Stimulated activated CD4-positive, alpha-beta T cell treated with anti-CD3 and anti-CD28 coated beads, TNF-alpha, amount 100 ng/mL, for 48 hours (primary cell): ENCODE data around the gene SLC38A11.

Experiments used
- DNase-seq, 3 donors: peaks; one replicate each; pipeline ENCODE4 v3.0.0-alpha.2; 2020; ENCODE audit warnings: low read depth in 3 of 3

The SLC38A11 gene

DNA sequence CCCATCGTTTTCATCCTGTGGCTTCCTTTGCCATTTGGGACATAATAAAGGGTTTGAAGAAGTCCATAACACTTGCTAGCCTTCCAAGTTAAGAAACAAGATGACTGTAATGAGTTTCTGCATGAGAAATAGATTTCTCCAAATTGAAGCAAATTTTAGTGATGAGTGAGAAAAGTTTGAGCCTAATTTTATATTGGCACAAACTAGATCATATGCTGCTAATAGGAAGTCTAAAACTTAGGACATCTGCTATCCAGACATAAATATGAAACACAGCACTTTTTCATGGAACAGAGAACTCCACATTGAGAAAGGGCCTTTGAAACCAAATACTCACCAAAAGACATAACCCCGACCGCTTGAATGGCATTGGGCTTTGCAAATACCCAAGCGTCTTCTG is 39.8 kb downstream of the SLC38A11 start:
- DNase-seq, result no peak

DNA sequence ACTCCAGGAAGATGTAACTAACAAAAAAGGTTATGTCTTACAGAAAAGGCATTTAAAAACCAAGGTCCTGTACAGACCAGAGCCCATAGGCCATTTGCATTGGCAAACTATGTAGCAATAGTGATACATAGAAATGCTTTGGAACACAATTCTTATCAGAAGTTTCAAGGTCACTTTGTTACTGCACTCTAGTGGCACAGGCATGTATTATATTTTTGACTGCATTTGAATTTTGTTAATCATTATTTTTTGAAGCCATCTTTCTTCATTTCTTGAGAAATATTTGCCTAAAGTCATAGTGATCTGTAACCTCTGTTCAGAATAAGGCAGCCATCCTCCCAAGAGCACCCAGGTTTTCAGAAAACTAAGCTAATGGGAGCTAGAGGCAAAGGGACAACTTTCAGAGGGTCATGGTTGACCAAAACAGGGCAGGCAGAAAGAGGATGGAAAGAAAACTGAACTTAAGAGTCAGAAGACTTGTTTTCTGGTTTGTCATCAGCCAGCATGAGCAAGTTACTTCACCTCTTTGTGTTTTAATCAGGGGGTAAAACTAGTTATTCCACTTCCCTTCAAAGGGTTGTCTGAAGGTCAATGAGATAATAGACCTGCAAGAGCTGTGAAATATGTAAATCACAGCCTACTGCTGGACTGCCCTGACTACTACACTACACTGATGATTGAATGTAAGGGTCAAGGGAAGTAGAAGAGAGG is 41.5 kb downstream of the SLC38A11 start:
- no peak for DNase-seq

DNA sequence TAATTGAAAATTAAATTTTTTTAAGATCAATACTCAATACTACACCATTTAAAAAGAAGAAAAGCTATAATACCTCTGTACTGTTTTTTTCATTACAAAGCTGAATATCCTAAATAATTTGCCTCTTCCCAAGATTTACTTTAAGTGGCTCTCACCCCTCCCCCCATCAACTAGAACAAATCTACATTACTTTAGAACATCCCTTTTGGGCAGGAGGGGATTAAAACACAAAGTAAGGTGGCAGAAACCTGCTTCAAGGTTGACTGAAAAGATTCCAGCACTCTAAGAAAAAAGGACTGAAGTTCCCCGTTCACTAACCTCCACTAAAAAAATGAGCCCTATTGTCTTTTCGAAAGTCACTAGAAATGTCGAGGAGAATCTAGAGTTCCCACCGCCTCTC is 42.3 kb downstream of the SLC38A11 start:
- no peak for DNase-seq

DNA sequence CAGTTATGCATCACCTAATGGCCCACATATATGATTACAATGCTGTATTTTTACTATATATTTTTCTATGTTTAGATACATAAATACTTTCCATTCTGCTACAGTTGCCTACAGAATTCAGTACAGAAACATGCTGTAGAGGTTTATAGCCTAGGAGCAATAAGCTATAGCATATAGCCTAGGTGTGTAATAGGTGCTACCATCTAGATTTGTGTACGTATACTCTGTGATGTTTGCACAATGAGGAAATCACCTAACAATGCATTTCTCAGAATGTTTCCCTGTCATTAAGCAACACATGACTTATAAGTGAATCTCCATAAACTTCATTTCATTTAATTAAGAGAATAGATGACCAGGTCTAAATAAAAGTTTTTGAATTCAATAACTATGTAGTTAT is 43.5 kb downstream of the SLC38A11 start:
- no peak for DNase-seq

DNA sequence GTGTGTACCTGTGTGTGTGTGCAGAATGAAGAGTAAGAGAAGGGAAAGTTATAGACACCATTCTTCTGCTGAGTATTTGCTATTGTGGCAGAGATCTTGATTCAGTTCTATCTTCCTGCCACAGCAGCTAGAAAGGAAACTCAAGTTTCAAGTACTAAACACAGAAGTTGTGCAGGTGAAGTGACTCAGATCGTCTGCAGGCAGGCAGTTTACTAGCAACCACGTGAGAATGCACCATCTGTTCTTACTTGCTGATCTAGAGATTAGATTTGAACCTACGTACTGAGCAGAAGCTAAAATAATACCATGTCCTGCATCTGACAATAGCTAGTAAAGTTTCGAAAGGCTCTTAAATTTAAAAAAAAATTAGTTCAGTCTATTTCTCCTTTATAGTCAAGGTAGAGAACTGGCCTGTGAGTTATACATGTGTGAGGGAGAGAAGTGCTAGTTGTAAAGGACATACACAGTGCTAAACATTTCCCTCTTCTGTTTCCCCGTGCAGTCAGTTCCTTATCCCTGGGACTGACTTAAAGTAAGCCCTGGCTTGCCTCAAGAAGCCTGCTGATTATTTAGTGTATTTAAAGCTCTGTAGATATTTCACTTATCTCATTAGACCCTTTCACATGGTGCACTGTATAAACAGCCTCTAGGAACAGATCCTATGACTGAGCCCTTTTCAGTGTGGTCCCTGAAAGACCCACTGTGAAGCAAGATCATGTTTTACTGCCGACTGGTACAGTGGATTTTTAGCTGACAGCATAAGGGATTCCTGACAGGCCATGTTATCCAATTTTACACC is 45.0 kb downstream of the SLC38A11 start:
- no peak for DNase-seq

DNA sequence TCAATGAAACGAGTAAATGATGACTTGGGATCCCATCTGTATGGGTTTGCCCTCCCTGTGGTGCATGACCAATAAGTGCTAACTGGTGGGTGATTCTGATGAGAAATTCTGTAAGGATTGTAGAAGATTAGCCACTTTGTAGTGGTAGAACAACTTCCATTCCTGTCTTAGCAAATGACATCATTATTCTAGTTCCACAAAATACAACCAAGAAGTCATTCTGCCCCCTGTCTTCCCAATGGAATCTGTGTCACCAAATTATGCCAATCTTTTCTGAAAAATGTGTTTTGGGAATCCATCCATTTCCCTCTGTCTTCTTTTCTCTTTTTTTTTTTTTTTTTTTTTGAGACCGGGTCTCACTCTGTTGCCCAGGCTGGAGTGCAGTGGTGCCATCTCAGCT is 48.4 kb downstream of the SLC38A11 start:
- DNase-seq, result no peak

DNA sequence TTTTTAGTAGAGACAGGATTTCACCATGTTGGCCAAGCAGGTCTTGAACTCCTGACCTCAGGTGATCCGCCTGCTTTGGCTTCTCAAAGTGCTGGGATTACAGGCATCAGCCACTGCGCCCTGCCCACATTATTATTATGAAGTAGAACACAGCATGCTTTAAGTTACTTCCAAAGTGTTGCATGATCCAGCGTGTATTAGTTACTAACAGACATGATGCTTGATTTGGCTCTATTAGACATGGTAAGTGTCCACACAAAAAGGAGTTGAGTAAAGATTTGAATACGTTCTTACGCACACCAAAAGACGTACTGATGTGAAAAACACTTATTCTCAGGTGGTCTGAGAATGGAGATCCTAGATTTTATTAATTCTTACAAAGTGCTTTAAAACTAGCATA is 50.0 kb downstream of the SLC38A11 start:
- no peak for DNase-seq

DNA sequence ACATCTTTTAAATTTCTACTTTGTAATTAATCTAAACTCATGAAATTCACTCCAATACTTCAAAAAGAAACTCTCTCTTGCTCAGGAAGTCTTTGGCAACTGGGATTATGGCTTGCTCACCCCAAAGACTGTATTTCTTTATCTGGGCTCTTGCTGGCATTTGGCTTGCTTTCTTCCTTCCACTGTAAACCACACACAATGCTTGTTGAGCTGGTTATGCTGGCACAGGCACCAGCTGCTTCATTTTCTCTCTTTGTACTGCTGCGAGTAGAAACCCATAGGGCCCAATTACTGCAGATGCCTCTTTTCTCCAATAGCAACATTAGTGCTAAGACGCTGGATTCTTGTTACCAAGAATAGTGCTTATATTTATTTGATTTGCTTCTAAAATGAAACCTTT is 51.4 kb downstream of the SLC38A11 start:
- DNase-seq, result no peak

DNA sequence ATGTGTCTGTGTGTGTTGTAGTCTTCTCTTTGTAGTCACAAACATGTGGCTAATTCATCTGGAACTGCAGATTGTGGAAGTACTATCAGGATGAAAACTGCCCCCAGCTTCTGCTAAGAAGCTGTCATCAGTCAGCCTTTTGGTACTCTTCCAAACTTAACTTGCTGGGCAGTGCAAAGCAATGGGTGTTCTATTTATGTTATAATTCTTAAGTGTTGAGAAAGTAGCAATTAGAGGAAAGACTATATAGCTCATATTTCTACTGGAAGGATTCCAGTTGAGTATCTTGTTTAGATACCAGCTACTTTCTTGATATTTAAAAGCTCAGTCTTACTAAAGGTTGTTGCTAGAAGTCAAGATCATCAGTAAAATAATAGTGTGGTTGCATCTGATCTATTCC is 52.1 kb downstream of the SLC38A11 start:
- no peak for DNase-seq

DNA sequence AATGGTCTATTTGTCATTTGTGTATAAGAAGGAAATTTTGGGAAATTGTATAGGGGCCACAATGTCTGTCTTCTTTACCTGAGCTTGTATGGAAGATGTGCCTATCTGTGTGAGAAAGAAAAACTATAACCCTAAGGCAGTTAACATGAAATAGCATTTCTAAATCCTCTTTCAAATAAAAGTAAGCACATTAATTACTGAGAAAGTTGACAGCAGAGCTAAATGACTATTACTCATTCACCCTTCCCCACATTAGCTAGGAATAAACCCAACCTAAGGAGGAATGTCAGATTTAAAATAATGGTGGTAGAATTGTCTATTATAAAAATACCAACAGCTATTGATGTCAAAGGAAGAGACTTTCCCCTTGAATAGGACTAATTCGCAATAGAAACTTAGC is 56.2 kb downstream of the SLC38A11 start:
- no peak for DNase-seq

DNA sequence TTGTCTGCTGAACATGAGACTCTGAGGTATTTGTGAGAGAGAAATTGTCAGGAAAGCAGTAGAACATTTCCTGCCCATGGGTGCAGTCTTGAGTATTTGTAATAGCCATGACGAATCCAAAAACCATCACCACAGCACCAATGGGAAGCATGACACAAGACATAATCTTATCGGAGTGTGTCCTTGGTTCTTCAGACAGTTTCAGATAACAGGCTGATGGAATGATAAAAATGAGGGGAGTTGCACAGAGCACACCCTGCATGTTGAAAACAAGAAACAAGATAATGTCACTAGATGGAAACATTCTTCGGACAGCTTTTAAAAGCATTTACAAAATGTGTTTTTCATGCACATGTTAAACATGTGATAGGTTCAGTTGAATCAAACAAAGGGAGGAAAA is 56.9 kb downstream of the SLC38A11 start:
- DNase-seq, result no peak

DNA sequence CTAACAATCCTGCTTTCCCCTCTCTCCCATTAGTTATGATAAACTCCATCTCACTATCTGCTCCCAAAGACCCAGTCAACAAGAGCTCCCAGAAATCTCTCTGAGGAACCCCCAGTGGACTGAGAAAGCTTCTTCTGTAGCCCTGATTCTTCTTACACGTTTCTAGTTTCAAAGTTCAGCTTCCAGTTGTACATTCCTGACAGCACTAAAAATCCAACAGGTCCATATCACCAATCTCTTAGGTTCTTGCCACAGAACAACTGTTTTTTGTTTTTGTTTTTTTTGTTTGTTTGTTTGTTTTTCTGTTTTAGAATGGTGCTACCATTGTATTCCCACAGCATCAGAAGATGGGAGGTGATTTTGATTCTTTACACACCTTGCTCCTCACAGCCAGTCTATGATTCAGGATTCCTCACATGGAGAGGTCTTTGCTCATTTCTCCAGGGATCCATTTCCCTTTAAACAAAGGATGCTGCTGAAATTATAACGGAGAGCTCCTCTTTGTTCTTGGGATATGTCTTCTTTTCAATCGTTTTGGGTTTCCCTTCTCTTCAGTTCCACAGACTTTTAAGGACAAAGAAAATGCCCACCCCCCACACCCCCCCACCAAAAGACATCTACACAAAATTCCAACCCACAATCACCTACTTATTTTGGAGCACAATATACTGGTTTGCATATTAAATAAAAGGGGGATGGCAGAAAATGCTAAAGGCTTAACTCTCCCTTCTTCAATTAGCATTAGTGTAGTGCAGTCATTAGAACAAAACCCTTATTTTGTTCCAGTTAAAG is 57.7 kb downstream of the SLC38A11 start:
- no peak for DNase-seq

DNA sequence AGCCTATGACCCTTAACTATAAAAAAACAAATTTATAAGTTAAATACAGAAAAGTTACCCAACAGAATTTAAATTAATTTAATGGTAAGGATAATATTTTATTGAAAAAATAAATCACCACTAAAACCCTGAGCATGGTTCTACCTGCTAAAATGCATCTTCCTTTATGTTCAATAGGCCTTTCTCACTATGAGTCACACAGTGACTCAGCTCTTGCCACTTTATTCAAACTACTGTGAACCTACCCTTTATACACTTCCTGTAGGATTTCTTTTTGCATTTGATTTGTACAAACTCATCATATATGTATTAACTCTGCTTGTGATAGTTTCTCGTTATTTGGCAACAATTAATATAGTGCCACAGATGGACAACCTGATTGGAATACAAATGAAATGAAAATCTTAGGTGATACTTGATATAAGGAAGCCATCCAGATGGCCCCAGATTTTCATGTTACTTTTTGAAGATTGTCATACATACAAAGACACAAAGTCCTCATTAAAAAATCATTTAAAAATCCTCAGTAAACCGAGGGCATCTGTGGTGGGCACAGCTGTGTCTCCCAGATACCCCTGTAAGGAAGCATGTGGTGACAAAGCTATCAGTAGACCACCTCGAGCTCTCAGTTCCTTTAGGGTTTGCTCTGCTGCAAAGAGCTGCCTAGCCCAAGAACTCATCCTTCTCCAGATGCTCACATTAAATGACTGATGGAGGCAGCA is 58.5 kb downstream of the SLC38A11 start:
- no peak for DNase-seq

DNA sequence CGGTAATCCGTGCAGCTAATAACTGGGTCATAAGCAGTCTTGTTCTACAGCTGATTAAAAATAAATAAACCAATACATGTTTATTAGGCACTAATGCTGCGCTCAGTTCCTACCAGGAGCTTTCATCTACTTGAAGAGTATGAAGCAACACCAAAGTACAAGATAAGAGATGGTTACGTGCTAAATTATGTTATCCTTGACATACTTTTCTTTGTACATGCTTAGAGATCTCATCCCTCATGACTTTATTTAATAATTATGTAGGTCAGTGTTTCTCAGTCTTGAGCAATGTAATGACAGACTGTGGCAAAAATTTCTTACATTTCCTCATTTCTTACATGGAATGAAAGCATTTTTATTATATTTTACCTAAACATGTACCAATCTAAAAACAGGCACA is 59.1 kb downstream of the SLC38A11 start:
- DNase-seq, result no peak

DNA sequence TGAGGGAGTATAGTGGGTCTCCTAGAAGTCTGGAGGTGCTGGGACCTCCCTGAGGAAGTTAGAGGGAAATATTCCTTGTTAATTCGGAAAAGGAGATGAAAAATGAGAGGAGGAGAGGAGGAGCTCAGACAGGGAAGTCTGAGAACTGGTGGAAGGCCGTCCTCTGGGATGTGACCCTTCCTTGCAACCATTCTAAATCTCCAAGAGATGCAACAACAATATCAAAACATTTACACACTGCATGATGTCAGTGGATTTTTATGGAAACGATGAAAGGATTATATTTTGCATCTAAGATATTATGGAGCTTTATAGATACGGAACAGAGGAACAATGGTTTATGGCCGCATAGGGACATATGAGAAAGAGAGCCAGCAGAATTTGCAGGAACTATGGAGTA is 63.9 kb downstream of the SLC38A11 start:
- DNase-seq, result no peak

DNA sequence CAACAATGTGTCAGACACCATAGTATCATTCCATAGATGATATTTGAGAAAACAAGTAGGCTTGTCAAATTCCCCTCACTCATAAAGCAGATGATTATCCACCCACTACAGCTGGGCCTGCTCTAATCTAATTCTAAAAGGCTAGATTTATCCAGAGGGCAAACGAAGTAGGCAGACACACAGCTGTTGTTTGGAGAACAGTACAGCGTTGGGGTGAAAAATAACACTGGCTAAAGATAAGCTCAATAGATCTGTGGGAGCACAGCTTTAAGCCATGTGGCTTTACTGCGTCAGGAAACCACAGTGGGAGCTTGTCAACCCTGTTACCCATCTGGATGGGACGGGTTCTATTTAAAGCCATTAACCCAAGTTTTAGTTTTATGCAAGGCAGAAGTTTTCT is 64.8 kb downstream of the SLC38A11 start:
- DNase-seq, result no peak

DNA sequence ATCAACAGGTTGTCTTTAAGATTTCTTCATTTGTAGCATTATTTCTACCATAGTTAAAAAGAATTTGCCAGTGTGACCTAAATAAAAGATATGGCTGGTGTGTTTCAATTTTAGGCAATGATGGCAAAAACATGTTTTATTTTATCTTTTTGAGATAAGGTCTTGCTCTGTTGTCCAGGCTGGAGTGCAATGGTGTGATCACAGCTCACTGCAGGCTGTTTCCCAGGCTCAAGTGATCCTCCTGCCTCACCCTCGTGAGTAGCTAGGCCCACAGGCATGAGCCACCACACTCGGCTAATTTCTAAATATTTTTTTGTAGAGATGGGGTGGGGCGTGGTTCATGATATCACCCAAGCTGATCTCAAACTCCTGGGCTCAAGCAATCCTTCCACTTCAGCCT is 66.7 kb downstream of the SLC38A11 start:
- DNase-seq, result no peak

DNA sequence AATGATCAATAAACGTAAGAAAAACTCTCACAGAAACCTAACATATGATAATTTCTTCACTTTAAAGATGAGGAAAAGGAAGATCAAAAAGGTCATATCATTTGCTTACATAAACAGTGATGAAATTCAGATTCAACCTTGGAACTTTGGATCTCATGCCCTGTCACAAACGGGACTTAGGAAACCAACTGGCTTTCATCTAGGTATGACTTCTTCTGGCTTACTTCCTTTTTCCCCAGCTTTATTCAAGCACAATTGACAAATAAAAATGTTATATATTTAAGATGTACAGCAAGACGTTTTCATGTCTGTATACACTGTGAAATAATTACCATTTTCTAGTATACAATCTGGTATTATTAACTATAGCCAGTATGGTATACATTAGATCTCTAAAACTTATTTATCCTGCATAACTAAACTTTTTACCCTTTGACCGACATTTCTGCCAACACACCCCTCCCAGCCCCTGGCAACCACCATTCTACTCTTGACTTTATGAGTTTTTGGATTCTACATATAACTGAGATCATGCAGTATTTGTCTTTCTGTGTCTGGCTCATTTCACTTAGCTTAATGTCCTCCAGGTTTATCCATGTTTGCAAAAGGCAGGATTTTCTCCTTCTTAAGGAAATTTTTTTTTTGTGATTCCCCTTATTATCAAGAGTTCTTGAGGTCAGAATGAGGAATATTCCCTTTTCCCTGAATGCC is 67.7 kb downstream of the SLC38A11 start:
- no peak for DNase-seq

DNA sequence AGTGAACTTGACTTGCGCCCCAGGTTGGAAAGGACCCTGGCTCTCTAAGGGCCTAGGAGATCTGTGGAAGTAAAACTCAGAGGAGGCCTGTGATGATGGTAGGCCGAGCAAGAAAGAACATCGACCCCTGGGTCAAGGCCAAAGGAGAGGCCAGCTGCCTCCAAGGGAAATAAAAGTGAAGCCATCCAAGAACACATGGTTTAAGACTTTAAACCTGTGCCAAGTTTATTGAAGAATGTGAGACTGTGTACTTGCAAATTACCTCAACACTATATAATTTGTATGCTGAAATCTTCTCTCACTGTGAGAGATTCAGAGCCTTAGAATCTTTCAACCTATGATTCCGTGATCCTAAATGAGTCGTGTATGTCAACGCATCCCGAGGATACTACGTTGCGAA is 73.0 kb downstream of the SLC38A11 start:
- no peak for DNase-seq

DNA sequence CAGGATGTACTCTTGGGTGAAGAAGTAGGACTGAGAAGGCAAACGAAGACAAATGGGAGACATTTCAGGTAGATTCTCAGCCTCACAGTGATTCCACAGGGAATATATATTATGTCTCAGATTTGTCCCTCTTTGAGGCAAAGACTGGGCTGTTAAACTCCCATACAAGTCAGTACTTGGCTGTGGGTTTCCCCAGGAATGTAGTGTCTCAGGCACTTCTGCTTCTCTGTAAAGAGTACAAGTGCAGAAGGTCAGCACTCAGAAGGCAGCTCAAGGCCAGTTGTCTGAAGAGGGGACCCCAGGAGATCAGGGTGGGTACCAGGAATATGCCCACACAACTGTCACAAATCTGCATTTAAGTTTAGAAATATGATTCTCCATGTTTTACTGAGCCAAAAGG is 73.8 kb downstream of the SLC38A11 start:
- no peak for DNase-seq

DNA sequence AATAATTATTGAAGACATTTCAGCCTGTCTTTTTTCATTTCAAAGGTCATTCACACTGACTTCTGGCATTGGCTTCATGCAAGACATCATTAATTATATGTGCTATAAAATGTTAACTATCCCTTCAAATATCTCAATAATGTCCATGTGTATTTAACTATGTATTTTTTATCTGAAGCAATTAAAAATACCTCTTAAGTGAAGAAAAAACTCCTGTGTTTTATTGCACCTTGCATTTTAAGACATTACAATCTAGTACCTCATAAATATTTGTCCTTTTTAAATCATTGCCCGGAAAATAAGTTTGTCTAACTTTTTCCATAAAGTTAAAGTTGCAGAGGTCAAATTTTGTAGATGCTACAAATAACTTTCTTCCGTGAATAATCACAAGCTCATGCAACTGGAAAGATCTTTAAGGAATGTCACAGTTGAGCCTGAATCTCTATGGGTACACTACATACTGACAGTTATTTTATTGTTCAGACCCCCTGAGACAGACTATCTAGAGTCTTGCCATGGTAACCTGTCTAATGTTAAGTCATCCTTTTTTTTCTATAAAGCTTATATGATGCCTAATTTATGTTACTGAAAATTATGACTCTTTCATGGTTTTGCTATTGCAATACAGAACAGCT is 75.3 kb downstream of the SLC38A11 start:
- no peak for DNase-seq
